Astrocyte (in vitro differentiated cells and primary cell): ENCODE results near the gene PLA2G6. TPM values are rescaled to one million over a fixed set of nuclear protein-coding genes. Genes with fewer than 3 reads are reported as not detected.

Experiments used
- DNase-seq: peaks from one replicate; pipeline ENCODE4 v3.0.0-alpha.2; 2010; ENCODE audit warnings: low read depth
- FAIRE-seq: peaks from 2 replicates; lab custom pipeline; 2011; peaks lifted over from hg19 to GRCh38; lab: Jason Lieb, UNC
- H2AFZ ChIP-seq: 2 replicates; pipeline ENCODE4 v1.6.0; 2012; ENCODE audit warnings: low read depth, low read length, inconsistent platforms
- H3K27ac ChIP-seq: 2 replicates; pipeline ENCODE4 v1.5.1; 2011; ENCODE audit warnings: low read depth, low read length, inconsistent platforms
- H3K27me3 ChIP-seq: 2 replicates; pipeline ENCODE4 v1.6.0; 2011; ENCODE audit warnings: low read length, inconsistent platforms; ENCODE audit not compliant: insufficient read depth
- H3K36me3 ChIP-seq: 2 replicates; pipeline ENCODE4 v1.5.1; 2011; ENCODE audit warnings: low read length, inconsistent platforms; ENCODE audit not compliant: insufficient read depth
- H3K4me1 ChIP-seq: 2 replicates; pipeline ENCODE4 v1.5.1; 2011; ENCODE audit warnings: low read length, inconsistent platforms; ENCODE audit not compliant: insufficient read depth
- H3K4me2 ChIP-seq: 2 replicates; pipeline ENCODE4 v1.6.0; 2012; ENCODE audit warnings: low read length, inconsistent platforms
- H3K4me3 ChIP-seq: 2 replicates; pipeline ENCODE4 v1.5.1; 2011; ENCODE audit warnings: low read depth, mild to moderate bottlenecking, low read length, inconsistent platforms; ENCODE audit not compliant: insufficient read depth
- H3K79me2 ChIP-seq: 2 replicates; pipeline ENCODE4 v1.6.0; 2012; ENCODE audit warnings: mild to moderate bottlenecking, low read length, inconsistent platforms; ENCODE audit not compliant: insufficient read depth
- H3K9ac ChIP-seq: 2 replicates; pipeline ENCODE4 v1.6.0; 2012; ENCODE audit warnings: mild to moderate bottlenecking, low read length, inconsistent platforms
- H3K9me3 ChIP-seq: 2 replicates; pipeline ENCODE4 v1.5.1; 2012; ENCODE audit warnings: low read depth, mild to moderate bottlenecking, low read length, inconsistent platforms; ENCODE audit not compliant: insufficient read depth
- H4K20me1 ChIP-seq: 2 replicates; pipeline ENCODE4 v1.6.0; 2012; ENCODE audit warnings: low read length, inconsistent platforms; ENCODE audit not compliant: insufficient read depth
- H3K27ac Mint-ChIP-seq: one replicate; pipeline ENCODE4 v1.8.0; 2021; ENCODE audit warnings: mild to moderate bottlenecking, mixed read lengths; ENCODE audit not compliant: unreplicated experiment
- H3K27me3 Mint-ChIP-seq: one replicate; pipeline ENCODE4 v1.8.0; 2021; ENCODE audit warnings: low read depth, mixed read lengths; ENCODE audit not compliant: unreplicated experiment
- H3K36me3 Mint-ChIP-seq: one replicate; pipeline ENCODE4 v1.8.0; 2021; ENCODE audit warnings: low read depth, mixed read lengths; ENCODE audit not compliant: unreplicated experiment
- H3K4me1 Mint-ChIP-seq: one replicate; pipeline ENCODE4 v1.8.0; 2021; ENCODE audit warnings: low read depth, mixed read lengths; ENCODE audit not compliant: unreplicated experiment
- H3K4me3 Mint-ChIP-seq: one replicate; pipeline ENCODE4 v1.8.0; 2021; ENCODE audit warnings: mild to moderate bottlenecking, moderate library complexity, mixed read lengths; ENCODE audit not compliant: unreplicated experiment
- H3K9me3 Mint-ChIP-seq: one replicate; pipeline ENCODE4 v1.8.0; 2021; ENCODE audit warnings: mild to moderate bottlenecking, mixed read lengths; ENCODE audit not compliant: unreplicated experiment
- EZH2 ChIP-seq: IDR thresholded peaks from 2 replicates; pipeline ENCODE4 v1.6.1; 2012; ENCODE audit warnings: mild to moderate bottlenecking, low read length, inconsistent platforms; ENCODE audit not compliant: insufficient read depth
- total RNA-seq: library from RNA; stranded (reverse); gene quantifications from 2 replicates; pipeline ENCODE4 v1.2.1, GENCODE V29; 2021
- TF ChIP-seq, protein P1 (sequence below): IDR thresholded peaks from 2 replicates; pipeline ENCODE4 v1.5.1; 2011; ENCODE audit warnings: low read depth, mild to moderate bottlenecking, inconsistent platforms, low read length, moderate library complexity; ENCODE audit not compliant: insufficient read depth

Gene PLA2G6
- total RNA-seq, 1 donor from 2014 or later, result 10.0 TPM

GRCh38 chr22:38078046-38078840 is 103.4 kb downstream of the PLA2G6 start:
- no peak overlapping the region for H3K27ac ChIP-seq
- FAIRE-seq (no peak), DNase-seq (no peak)
- no peaks in the 10 kb centered on the region for H4K20me1 ChIP-seq
- no peaks in the 10 kb centered on the region for H3K79me2 ChIP-seq
- Mint-ChIP-seq H3K4me1 (no peaks in the 10 kb centered on the region), H3K36me3 (peaks cover 7% of the 10 kb centered on the region), H3K9me3 (peaks cover 2% of the 10 kb centered on the region), H3K4me3 (no peak overlapping the region), H3K27ac (no peak overlapping the region), H3K27me3 (peaks cover 15% of the 10 kb centered on the region)
- no peak overlapping the region for H3K4me2 ChIP-seq
- H3K9ac ChIP-seq, result no peak overlapping the region
- TF ChIP-seq, protein P1, sequence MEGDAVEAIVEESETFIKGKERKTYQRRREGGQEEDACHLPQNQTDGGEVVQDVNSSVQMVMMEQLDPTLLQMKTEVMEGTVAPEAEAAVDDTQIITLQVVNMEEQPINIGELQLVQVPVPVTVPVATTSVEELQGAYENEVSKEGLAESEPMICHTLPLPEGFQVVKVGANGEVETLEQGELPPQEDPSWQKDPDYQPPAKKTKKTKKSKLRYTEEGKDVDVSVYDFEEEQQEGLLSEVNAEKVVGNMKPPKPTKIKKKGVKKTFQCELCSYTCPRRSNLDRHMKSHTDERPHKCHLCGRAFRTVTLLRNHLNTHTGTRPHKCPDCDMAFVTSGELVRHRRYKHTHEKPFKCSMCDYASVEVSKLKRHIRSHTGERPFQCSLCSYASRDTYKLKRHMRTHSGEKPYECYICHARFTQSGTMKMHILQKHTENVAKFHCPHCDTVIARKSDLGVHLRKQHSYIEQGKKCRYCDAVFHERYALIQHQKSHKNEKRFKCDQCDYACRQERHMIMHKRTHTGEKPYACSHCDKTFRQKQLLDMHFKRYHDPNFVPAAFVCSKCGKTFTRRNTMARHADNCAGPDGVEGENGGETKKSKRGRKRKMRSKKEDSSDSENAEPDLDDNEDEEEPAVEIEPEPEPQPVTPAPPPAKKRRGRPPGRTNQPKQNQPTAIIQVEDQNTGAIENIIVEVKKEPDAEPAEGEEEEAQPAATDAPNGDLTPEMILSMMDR, result no peak
- TF ChIP-seq EZH2, result no peak
- H3K27me3 ChIP-seq, result peaks cover 18% of the 10 kb centered on the region
- H3K4me1 ChIP-seq, result peaks cover 4% of the 10 kb centered on the region
- no peaks in the 10 kb centered on the region for H3K9me3 ChIP-seq
- no peak overlapping the region for H3K4me3 ChIP-seq
- no peak overlapping the region for H2AFZ ChIP-seq
- H3K36me3 ChIP-seq, result no peaks in the 10 kb centered on the region

DNA sequence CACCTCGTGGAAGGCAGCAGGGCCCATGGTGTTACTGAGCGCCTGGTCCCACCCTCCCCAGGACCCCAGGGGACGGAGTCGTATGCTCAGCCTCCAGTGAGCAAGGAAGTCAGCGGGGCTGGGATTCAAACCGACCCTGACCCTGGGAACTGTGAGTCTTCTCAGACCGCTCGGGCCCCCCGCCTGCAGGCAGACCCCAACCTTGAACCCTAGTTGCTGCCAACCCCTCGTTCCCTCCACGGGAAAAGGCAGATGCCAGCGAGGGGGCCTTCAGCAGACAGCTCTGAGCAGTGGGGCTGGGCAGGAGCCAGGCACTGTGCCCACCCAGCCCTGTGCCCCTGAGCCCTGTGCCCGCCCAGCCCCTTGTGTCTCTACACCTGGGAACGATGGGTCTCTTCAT is 104.0 kb downstream of the PLA2G6 start:
- Histone ChIP-seq H3K4me1 (peaks cover 4% of the 10 kb centered on the region), H3K9ac (no peak overlapping the region), H4K20me1 (no peaks in the 10 kb centered on the region), H3K79me2 (no peaks in the 10 kb centered on the region), H3K4me2 (no peak overlapping the region), H3K9me3 (no peaks in the 10 kb centered on the region), H3K36me3 (no peaks in the 10 kb centered on the region), H2AFZ (no peak overlapping the region), H3K27me3 (peaks cover 13% of the 10 kb centered on the region), H3K4me3 (no peak overlapping the region), H3K27ac (no peak overlapping the region)
- no peak overlapping the region for H3K27ac Mint-ChIP-seq
- H3K27me3 Mint-ChIP-seq, result peaks cover 15% of the 10 kb centered on the region
- DNase-seq, result no peak
- no peaks in the 10 kb centered on the region for H3K4me1 Mint-ChIP-seq
- no peak overlapping the region for H3K4me3 Mint-ChIP-seq
- no peak for TF ChIP-seq EZH2
- TF ChIP-seq, protein P1, result no peak
- H3K9me3 Mint-ChIP-seq, result peaks cover 2% of the 10 kb centered on the region
- FAIRE-seq, result no peak
- H3K36me3 Mint-ChIP-seq, result peaks cover 7% of the 10 kb centered on the region

DNA sequence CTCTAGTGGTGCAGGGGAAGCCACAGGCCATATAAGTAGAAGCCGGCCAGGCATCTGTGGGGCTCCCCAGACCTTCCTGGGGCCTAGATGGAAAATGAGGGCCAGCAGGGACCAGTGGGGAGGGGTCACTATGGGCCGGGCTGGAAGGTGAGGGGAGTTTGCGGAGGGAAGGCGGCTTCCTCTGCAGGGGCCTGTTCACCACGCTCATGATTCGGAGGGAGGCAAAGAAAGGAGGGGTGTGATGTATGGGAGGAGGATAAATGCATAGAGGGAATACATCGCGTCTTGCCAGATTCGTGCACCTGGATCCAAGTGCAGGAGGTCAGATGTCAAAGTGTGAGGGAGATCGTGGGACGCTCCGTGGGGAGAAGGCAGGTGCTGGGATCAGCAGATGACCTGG is 104.5 kb downstream of the PLA2G6 start:
- no peak overlapping the region for H3K27ac Mint-ChIP-seq
- no peak for DNase-seq
- peaks cover 15% of the 10 kb centered on the region for H3K27me3 Mint-ChIP-seq
- no peak overlapping the region for H2AFZ ChIP-seq
- H3K4me1 ChIP-seq, result peaks cover 4% of the 10 kb centered on the region
- peaks cover 2% of the 10 kb centered on the region for H3K9me3 Mint-ChIP-seq
- peaks cover 9% of the 10 kb centered on the region for H3K36me3 Mint-ChIP-seq
- H3K4me1 Mint-ChIP-seq, result no peaks in the 10 kb centered on the region
- no peak overlapping the region for H3K27ac ChIP-seq
- no peaks in the 10 kb centered on the region for H4K20me1 ChIP-seq
- no peak overlapping the region for H3K4me2 ChIP-seq
- no peaks in the 10 kb centered on the region for H3K36me3 ChIP-seq
- FAIRE-seq, result no peak
- H3K4me3 Mint-ChIP-seq, result no peak overlapping the region
- no peak for TF ChIP-seq EZH2
- TF ChIP-seq, protein P1, result no peak
- no peaks in the 10 kb centered on the region for H3K79me2 ChIP-seq
- H3K9me3 ChIP-seq, result no peaks in the 10 kb centered on the region
- no peak overlapping the region for H3K9ac ChIP-seq
- H3K27me3 ChIP-seq, result peaks cover 8% of the 10 kb centered on the region
- H3K4me3 ChIP-seq, result no peak overlapping the region
